H1 (cell line): Measurements from ENCODE around the gene GJD3. TPM values are rescaled to one million over a fixed set of nuclear protein-coding genes. Genes with fewer than 3 reads are reported as not detected.

Experiments
- BRCA1 ChIP-seq: IDR thresholded peaks from 2 replicates; pipeline ENCODE4 v1.6.1; 2012; ENCODE audit warnings: low read depth, low read length, improper control_type of control experiment
- CBX5 ChIP-seq: fragments of 300-800, 300-1000 bp; sonication (generic); IDR thresholded peaks from 2 replicates; pipeline ENCODE4 v1.7.1; 2016; ENCODE audit warnings: antibody characterized with exemption, low read length, low read depth
- CHD2 ChIP-seq: IDR thresholded peaks from 2 replicates; pipeline ENCODE4 v1.6.1; 2012; ENCODE audit warnings: low read length, improper control_type of control experiment
- EP300 ChIP-seq, 2 experiments: IDR thresholded peaks; 1 replicate in 1 of 2; 2 replicates in 1 of 2; pipeline ENCODE4 v1.6.1; 2011 to 2012; ENCODE audit warnings: low read depth in 2 of 2, low read length in 2 of 2, mild to moderate bottlenecking in 2 of 2, borderline replicate concordance in 1 of 2, inconsistent platforms in 1 of 2, moderate library complexity in 1 of 2
- KDM1A ChIP-seq: fragments of 200-600, 300-600 bp; sonication (generic); IDR thresholded peaks from 2 replicates; pipeline ENCODE4 v1.7.1; 2016; ENCODE audit warnings: mild to moderate bottlenecking, low read length, borderline replicate concordance
- RFX5 ChIP-seq: IDR thresholded peaks from 2 replicates; pipeline ENCODE4 v1.6.1; 2011; ENCODE audit warnings: low read depth, low read length, improper control_type of control experiment, borderline replicate concordance
- SRF ChIP-seq: IDR thresholded peaks from 2 replicates; pipeline ENCODE4 v1.6.1; 2011; ENCODE audit warnings: mild to moderate bottlenecking, low read depth, low read length, moderate library complexity
- YY1 ChIP-seq: IDR thresholded peaks from 2 replicates; pipeline ENCODE4 v1.6.1; 2011; ENCODE audit warnings: low read depth, mild to moderate bottlenecking, low read length
- polyA plus RNA-seq, 7 experiments: library from polyadenylated mRNA; depleted of rRNA in 3 of 7; stranded (reverse) in 5 of 7; unstranded in 2 of 7; fragments of >200 nt in 5 of 7; fragments of 200-250 nt in 2 of 7; gene quantifications; 1 replicate in 5 of 7; 2 replicates in 1 of 7; 4 replicates in 1 of 7; pipeline versions ENCODE4 v1.2.1 to v1.2.3, GENCODE V29; 2011 to 2013; ENCODE audit warnings: missing spikeins in 2 of 7, mixed read lengths in 2 of 7
- total RNA-seq: library from RNA; stranded (reverse); fragmentation: NEBNext Ultra II Directional; extraction: Animal tissue kit (Norgen Biotek cat#: 25700); gene quantifications from 2 replicates; pipeline ENCODE4 v1.2.1, GENCODE V29; 2021
- TF ChIP-seq, protein P1 (sequence below), 3 experiments: IDR thresholded peaks; 1 replicate in 2 of 3; 2 replicates in 1 of 3; pipeline versions ENCODE4 v1.5.1 to v1.6.1; 2011; ENCODE audit warnings: low read length in 3 of 3, mild to moderate bottlenecking in 3 of 3, inconsistent platforms in 2 of 3, low read depth in 1 of 3, moderate library complexity in 1 of 3; ENCODE audit not compliant: insufficient read depth in 1 of 3; ENCODE audit errors: control extremely low read depth in 1 of 3
- TF ChIP-seq, protein P2 (sequence below): IDR thresholded peaks from 2 replicates; pipeline ENCODE4 v1.6.1; 2011; ENCODE audit warnings: low read length, improper control_type of control experiment

The GJD3 gene
- total and polyA plus RNA-seq, 2 of the 8 experiments (the other 6 are each of a cell fraction or from before 2014, with no cell fraction given), result 0.53 to 1.9 TPM

DNA sequence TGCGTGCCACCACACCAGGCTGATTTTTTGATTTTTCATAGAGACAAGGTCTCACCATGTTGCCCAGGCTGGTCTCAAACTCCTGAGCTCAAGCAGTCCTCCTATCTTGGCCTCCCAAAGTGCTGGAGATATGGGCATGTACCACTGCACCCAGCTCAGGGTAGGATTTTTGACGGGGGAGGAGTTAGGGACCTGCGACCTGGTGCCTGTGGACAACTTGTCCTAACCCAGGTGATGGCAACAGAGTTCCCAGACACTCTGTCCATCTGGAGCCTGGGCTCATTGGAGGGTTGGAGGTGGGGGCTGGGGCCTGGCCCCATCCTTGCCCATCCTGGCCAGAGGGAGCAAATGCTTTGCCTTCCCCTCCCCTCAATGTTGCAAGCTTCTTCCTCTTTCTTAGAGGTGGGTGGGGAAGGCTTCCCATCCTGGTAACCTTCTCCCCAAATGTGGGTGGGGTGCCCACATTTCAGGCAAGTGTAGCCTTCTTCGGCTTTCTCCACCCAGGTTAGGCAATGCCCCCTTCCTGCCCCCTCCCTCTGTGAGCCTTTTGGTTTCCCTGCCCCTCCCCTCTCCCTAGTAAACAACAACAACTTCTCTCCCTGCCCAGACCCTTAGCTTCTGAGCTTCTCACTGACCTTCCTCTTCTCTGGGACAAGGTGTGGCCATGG is 30.6 kb downstream of the GJD3 start (continued):
- TF ChIP-seq, protein P1, sequence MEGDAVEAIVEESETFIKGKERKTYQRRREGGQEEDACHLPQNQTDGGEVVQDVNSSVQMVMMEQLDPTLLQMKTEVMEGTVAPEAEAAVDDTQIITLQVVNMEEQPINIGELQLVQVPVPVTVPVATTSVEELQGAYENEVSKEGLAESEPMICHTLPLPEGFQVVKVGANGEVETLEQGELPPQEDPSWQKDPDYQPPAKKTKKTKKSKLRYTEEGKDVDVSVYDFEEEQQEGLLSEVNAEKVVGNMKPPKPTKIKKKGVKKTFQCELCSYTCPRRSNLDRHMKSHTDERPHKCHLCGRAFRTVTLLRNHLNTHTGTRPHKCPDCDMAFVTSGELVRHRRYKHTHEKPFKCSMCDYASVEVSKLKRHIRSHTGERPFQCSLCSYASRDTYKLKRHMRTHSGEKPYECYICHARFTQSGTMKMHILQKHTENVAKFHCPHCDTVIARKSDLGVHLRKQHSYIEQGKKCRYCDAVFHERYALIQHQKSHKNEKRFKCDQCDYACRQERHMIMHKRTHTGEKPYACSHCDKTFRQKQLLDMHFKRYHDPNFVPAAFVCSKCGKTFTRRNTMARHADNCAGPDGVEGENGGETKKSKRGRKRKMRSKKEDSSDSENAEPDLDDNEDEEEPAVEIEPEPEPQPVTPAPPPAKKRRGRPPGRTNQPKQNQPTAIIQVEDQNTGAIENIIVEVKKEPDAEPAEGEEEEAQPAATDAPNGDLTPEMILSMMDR (IDR thresholded peaks at IDR 0.05; ENCODE audit: control extremely low read depth in 1 of 3, insufficient read depth in 1 of 3, low read depth in 1 of 3, low read length in 3 of 3), result no peak
- TF ChIP-seq YY1 (no peak), KDM1A (no peak), RFX5 (no peak), CHD2 (no peak), CBX5 (no peak), EP300 (IDR thresholded peaks at IDR 0.05; ENCODE audit: borderline replicate concordance in 1 of 2, low read depth in 2 of 2, low read length in 2 of 2) (no peak), BRCA1 (no peak), SRF (no peak)
- TF ChIP-seq, protein P2, sequence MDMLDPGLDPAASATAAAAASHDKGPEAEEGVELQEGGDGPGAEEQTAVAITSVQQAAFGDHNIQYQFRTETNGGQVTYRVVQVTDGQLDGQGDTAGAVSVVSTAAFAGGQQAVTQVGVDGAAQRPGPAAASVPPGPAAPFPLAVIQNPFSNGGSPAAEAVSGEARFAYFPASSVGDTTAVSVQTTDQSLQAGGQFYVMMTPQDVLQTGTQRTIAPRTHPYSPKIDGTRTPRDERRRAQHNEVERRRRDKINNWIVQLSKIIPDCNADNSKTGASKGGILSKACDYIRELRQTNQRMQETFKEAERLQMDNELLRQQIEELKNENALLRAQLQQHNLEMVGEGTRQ, result no peak
